ENCODE results near the gene ABCA1.
"Not testable (repeated sequence)": the region's sequence is repeated elsewhere in the genome, so short reads cannot be mapped to it uniquely, and the experiment has no call there.

The ABCA1 gene

DNA sequence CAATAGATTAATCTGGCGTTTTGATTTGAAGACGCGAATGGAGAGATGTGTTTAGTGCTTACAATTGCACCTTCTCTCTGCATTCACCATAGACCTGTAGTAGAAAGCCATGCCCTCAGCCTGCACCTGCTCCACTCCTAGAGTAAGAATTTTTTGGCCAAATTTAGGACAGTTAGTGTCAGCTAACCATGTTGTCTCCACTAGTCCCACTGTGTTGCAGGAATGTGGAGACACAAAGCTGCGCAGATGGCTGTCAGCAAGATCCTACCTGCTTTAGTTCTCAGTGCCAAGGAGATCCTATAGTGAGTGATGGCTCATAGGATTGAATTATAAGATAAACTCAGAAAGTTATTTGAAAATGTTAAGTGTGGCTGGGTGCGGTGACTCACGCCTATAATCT lies 35.1 kb upstream of the ABCA1 start:
- no peaks in the 10 kb centered on the region for H3K36me3 ChIP-seq
- no peak overlapping the region for H3K4me3 ChIP-seq (ENCODE audit: low read depth, low read length)
- no peak overlapping the region for H3K27ac ChIP-seq
- TF ChIP-seq, protein P1, sequence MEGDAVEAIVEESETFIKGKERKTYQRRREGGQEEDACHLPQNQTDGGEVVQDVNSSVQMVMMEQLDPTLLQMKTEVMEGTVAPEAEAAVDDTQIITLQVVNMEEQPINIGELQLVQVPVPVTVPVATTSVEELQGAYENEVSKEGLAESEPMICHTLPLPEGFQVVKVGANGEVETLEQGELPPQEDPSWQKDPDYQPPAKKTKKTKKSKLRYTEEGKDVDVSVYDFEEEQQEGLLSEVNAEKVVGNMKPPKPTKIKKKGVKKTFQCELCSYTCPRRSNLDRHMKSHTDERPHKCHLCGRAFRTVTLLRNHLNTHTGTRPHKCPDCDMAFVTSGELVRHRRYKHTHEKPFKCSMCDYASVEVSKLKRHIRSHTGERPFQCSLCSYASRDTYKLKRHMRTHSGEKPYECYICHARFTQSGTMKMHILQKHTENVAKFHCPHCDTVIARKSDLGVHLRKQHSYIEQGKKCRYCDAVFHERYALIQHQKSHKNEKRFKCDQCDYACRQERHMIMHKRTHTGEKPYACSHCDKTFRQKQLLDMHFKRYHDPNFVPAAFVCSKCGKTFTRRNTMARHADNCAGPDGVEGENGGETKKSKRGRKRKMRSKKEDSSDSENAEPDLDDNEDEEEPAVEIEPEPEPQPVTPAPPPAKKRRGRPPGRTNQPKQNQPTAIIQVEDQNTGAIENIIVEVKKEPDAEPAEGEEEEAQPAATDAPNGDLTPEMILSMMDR (IDR thresholded peaks at IDR 0.05; ENCODE audit: low read depth, low read length) = no peak
- no peak for DNase-seq
- H3K27me3 ChIP-seq (ENCODE audit: insufficient read depth, low read depth, severe bottlenecking) = no peaks in the 10 kb centered on the region
- H3K9me3 ChIP-seq (ENCODE audit: severe bottlenecking) = no peaks in the 10 kb centered on the region

DNA sequence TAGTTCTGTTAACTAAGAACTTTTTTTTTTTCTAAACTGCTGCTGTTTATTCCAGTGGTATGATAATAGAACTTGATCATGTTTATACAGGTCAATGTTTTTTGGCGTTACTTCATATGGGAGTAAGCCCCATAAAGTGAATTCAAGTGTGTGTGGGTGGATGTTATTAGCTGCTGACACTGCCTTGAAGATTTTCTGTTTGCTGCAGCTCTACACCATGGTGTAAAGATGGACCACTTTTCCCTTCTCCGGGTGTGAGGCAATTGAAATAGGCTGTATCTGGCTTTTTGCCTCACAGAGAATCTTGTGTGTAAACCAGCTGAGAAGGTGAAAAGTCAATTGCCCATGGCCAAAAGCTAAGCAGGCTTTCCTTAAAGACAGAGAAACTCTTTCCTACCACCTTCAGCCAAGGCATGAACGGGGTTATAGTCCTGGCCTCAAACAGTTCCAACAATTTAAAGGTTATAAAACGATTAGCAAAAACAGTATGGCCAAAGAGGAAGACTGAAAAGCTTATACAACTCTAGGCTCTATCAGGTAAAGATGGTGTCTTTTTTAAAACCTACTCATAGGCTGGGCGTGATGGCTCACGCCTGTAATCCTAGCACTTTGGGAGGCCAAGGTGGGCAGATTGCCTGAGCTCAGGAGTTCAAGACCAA lies 33.9 kb upstream of the ABCA1 start:
- TF ChIP-seq, protein P1 (IDR thresholded peaks at IDR 0.05; ENCODE audit: low read depth, low read length) = no peak
- no peak overlapping the region for H3K4me3 ChIP-seq (ENCODE audit: low read depth, low read length)
- no peaks in the 10 kb centered on the region for H3K27me3 ChIP-seq (ENCODE audit: insufficient read depth, low read depth, severe bottlenecking)
- H3K9me3 ChIP-seq (ENCODE audit: severe bottlenecking) = no peaks in the 10 kb centered on the region
- no peak overlapping the region for H3K27ac ChIP-seq
- H3K36me3 ChIP-seq = no peaks in the 10 kb centered on the region
- DNase-seq = no peak

DNA sequence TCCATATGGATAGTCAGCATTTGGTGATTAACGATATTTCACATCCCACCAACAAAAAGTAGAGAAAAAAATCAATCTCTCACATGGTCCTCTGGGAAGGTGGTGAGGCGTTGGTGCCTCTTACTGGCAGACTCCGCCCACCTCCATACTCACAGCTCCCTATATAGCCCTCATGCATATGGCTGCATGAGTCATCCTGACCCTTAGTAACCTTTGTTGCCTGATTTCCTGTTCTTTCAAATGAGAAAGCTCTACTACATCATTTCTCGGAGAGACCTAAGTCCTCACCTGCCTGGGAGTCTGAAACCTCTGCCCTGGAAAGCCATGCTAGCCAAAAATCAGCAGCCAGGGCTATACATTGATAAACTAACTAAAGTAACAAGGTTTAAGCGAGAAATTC lies 33.3 kb upstream of the ABCA1 start:
- peak; percentile 25 for DNase-seq
- TF ChIP-seq, protein P1 (IDR thresholded peaks at IDR 0.05; ENCODE audit: low read depth, low read length) = no peak
- H3K4me3 ChIP-seq (ENCODE audit: low read depth, low read length) = no peak overlapping the region
- H3K27me3 ChIP-seq (ENCODE audit: insufficient read depth, low read depth, severe bottlenecking) = no peaks in the 10 kb centered on the region
- no peak overlapping the region for H3K27ac ChIP-seq
- no peaks in the 10 kb centered on the region for H3K9me3 ChIP-seq (ENCODE audit: severe bottlenecking)
- no peaks in the 10 kb centered on the region for H3K36me3 ChIP-seq

DNA sequence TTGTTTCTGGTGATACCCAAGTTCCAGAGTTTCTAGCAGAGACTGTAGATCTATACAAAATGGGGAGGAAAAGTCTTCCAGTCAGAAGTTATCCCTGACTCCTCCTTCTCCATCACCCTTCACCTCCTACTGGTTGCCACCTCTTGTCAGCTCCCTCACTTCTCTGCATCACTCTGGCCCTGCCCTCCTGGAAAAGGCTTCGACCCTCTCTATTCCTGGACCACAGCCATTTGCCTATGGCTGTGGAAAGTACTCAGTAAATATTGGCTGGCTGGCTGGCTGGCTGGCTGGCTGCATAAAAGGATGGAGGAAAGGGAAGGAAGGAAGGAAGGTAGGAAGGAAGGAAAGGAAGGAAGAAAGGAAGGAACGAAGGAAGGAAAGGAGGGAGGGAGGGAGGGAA lies 32.7 kb upstream of the ABCA1 start:
- Histone ChIP-seq H3K4me3 (ENCODE audit: low read depth, low read length) (no peak overlapping the region), H3K9me3 (ENCODE audit: severe bottlenecking) (no peaks in the 10 kb centered on the region), H3K36me3 (no peaks in the 10 kb centered on the region), H3K27ac (no peak overlapping the region), H3K27me3 (ENCODE audit: insufficient read depth, low read depth, severe bottlenecking) (no peaks in the 10 kb centered on the region)
- no peak for DNase-seq
- TF ChIP-seq, protein P1 (IDR thresholded peaks at IDR 0.05; ENCODE audit: low read depth, low read length) = no peak

DNA sequence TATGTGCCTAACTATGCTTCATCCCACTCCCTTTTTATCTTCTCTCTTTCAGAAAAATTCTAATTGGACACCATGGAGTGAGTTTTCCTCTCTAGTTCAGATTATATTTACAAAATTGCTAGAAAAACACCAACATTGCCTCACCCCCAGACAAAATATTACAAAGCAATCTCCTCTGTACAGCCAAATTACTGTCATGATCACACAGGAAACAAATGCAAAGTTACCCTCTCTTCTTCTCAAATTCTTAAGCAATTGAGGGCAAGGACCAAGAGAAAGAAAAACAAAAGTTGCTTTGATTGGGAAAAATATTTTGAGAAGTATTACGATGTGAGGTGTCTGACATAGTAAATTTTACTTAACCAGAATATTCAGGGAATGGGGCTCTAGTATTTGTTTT lies 30.8 kb upstream of the ABCA1 start:
- TF ChIP-seq, protein P1 (IDR thresholded peaks at IDR 0.05; ENCODE audit: low read depth, low read length) = no peak
- Histone ChIP-seq H3K27ac (no peak overlapping the region), H3K4me3 (ENCODE audit: low read depth, low read length) (no peak overlapping the region), H3K9me3 (ENCODE audit: severe bottlenecking) (no peaks in the 10 kb centered on the region), H3K27me3 (ENCODE audit: insufficient read depth, low read depth, severe bottlenecking) (no peaks in the 10 kb centered on the region), H3K36me3 (no peaks in the 10 kb centered on the region)
- DNase-seq = no peak

DNA sequence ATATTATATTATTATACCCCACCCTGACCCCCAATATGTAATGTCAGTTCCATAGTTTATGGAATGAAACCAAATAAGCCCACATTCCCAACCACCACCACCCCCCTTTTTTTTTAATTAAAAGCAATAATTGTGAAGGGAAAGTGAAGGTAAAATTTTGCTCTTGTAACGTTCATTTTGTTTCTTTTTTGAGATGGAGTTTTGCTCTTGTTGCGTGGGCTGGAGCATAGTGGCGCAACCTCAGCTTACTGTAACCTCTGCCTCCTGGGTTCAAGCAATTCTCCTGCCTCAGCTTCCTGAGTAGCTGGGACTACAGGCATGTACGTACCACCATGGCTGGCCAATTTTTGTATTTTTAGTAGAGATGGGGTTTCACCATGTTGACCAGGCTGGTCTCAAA lies 30.1 kb upstream of the ABCA1 start:
- DNase-seq; H3K36me3 ChIP-seq; H3K4me3 ChIP-seq (ENCODE audit: low read depth, low read length); H3K27ac ChIP-seq; H3K27me3 ChIP-seq (ENCODE audit: insufficient read depth, low read depth, severe bottlenecking); H3K9me3 ChIP-seq (ENCODE audit: severe bottlenecking): not testable (repeated sequence)

Data from WERI-Rb-1 (cell line).